GM18873 (cell line): Measurements from ENCODE around the gene CABP1.

Source experiments
- ATAC-seq: cut with Tn5 transposase; IDR thresholded peaks from one replicate; pipeline ENCODE4 v1.9.1; 2021; ENCODE audit warnings: mild to moderate bottlenecking, moderate library complexity, moderate number of reproducible peaks; ENCODE audit not compliant: unreplicated experiment, low FRiP score

CABP1 gene

DNA sequence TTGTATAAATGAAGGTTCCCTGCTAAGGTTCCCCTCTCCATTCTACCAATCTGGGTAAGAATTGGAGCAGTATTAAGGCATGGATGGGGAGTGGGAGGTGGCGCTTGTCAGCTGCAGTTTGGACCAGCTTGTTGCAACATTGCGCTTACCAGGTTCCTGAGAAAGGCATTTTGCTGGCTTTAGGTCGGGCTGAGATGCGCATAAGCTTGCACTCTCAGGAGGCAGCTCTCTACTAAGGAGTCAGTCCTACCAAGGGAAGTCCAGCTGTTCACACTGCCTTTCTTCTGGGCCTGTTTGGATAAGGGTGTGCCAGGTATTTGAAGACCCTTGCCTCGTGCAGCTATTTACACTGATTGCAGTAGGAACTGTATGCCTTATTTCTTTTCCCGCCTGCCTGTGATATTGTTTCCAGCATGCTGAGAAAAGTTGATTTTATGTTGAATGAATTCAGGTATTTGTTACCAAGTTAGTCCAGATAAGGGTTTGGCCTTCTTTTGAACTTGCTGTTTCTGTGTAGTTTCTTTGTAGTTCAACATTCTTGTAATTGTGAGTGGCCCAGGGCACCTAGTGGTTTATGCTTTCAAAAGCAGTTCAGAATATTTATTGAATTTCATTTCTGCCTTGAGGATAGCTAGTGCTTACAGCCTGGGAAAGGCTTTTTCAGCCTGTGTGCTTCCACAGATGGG is 49.1 kb downstream of the CABP1 start:
- ATAC-seq: no peak

- no peak for ATAC-seq
Measured at GRCh38 chr12:120690083-120690450, 49.6 kb downstream of the CABP1 start.

DNA sequence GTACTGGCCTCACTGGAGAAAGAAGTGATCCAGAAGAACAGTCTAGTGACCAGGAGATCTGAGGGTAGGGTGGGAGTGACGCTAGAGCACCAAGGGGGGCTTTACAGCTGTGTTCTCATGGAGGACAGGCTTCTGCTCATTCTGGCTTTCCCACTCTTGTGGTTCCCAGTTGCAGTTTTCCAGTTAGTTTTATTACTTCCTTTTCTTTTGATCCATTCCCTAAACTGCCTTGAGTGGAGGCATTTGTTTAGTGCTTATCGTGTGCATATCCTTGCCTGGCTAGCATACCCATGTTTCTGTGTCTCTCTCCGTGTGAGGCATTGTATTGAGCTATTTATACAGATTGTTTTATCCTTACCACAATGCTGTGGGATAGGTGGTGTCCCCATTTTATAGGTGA is 50.6 kb downstream of the CABP1 start:
- no peak for ATAC-seq

DNA sequence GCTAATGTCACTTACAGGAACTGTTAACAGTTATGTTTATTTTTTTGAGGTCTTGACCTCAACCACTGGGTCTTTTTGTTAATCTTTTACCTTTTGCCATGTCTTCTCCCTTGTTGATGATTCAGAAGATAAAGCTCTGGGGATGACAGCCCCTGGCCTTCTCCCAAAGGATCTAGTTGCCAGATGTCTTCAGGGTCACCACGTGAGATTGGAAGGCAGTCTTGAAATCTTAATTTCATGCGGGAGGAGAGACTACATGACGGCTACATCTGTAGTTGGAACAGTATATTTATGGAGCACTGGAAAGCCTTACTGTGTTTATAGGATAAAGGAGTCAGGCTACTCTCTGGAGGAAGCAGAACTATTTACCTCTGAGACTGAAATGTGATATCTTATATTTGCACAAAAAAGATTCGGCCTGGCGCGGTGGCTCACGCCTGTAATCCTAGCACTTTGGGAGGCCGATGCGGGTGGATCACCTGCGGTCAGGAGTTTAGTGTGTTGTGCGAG is 52.2 kb downstream of the CABP1 start:
- no peak for ATAC-seq

GRCh38 chr12:120693848-120694247 is 53.4 kb downstream of the CABP1 start:
- no peak for ATAC-seq

GRCh38 chr12:120696626-120697025 is 56.2 kb downstream of the CABP1 start:
- no peak for ATAC-seq

DNA sequence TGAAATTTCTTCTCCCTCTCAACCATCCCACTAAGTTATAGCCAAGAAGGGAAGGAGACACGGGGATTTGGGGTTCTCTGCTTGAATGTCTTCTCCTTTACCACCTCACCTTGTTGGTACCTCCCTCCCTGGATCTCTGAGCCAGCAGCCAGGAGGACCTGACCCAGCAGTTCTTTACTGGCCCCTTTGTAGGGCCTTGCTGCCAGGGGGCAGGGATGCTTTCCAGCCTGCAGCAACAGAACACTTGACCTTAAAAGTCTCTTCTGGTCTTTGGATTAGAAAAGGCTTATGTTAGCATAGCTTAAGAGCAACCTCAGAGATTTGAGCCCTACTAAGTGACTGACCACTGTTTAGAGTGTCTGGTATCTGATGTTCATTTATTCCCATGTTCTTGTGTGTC is 56.9 kb downstream of the CABP1 start:
- no peak for ATAC-seq

DNA sequence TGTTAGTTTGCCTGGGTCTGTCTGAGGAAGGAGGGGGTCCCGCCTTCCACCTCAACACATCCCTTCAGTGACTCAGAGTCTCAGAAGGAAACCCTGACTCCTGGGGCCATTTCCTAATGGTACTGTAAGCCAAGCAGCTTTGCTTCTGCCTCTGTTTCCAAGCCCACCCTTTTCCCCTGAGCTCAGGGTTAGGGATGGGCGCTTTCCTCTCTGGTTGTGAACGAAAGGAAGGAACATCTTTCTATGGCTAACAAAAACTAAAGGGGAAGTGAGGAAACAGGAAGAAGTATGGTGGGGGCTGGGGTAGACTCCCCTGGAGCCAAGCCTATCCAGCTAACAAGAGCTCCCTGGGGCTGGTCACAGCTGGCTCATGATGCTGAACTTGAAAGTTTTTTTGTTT is 58.2 kb downstream of the CABP1 start:
- ATAC-seq: no peak

GRCh38 chr12:120699553-120699952 is 59.1 kb downstream of the CABP1 start:
- no peak for ATAC-seq

GRCh38 chr12:120700886-120701285 is 60.5 kb downstream of the CABP1 start:
- ATAC-seq: no peak

- no peak for ATAC-seq
Measured at GRCh38 chr12:120702637-120703036, 62.2 kb downstream of the CABP1 start.

DNA sequence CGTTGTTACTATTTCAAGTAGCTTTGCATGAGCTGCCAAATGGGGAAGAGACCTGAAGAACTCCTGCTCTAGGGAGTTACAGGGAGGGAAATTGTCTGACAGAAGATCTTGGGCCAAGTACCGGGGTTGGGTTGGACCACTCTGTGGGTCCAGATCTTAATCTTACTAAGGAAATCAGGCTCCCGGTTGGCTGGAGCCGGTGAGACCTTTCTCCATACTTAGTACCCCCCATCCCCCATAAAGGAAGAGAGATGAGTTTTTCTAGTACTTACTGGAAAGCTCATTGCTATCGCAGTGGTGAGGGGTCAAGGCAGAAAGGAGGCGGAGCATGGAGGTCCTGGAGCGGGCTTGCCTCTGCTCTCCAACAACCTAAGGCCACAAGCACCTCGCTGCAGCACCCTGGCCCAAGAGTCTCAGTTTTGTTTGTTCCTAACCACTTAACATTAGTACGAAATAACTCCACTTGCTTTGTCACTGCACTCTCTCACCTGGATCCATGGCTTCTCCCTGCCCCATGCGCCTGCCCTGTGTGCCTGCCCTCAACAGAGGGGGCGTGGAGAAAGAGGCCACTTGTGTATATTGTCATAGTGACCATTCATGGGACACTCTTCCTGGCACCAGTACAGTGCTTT is 63.0 kb downstream of the CABP1 start:
- no peak for ATAC-seq

DNA sequence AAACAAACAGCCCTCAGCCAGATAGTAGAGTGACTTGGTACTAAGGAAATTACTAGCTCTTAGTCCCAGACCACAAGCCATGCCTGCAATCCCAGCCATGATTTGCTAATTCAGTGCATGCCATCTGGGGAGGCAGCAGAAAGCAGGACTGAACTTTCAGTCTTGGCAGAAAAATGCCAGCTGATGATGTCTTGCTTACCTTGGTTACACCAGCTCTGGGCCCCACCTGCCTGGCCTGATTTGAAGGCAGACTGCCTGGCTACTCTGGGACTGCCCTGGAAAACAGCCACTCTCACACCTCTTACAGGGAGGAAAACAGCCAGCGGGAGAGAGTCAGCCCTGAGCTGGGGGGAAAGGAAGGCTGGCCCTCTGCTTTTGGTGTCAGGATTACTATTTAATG is 65.2 kb downstream of the CABP1 start:
- ATAC-seq: no peak

DNA sequence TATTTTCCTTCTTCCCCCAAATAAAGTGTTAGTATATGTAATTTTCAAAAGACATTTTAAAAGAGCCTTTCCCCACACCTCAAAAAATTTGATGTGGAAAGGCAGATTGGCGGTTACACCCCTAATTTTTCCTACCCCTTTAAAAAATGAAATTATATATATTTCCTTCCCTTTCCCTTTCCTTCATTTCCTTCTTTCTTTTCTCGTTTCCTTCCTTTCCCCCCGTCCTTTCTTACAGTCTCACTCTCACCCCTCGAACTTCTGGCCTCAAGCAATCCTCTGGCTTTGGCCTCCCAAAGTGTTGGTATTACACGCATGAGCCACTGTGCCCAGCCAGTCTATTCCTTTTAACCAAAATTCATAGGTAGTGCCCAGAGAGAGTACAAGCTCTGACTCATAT is 65.6 kb downstream of the CABP1 start:
- no peak for ATAC-seq

- ATAC-seq: no peak
Measured at GRCh38 chr12:120708651-120709050, 68.2 kb downstream of the CABP1 start.

DNA sequence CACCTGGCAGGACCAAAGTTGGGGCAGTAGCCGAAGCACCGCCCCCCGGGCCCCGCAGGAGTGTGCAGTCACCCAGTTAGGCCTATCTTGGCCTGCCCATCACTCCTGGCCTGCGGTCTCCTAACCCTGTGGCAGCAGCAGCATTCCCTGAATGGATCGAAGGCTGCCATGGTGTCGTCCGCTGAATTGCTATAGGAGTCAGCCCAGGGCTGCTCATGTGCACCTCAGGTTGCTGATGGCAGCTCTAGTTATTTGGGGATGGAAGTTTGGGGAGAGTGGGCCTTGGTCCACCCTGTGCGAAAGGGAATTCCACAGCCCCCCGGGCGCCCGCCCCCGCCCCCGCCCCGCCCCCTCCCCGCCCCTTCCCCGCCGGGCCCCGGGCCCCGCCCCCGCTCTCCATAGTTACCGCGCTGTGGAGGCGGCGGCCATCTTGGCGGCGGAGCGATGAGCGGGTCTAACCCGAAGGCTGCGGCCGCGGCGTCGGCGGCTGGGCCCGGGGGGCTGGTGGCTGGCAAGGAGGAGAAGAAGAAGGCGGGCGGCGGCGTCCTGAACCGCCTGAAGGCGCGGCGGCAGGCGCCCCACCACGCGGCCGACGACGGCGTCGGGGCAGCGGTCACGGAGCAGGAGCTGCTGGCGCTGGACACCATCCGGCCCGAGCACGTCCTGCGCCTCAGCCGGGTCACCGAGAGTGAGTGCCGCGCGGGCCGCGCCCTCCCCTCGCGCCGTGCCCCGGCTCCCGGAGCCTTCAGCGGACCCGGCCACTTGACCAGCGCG is 69.8 kb downstream of the CABP1 start, which contains the start of gene UNC119B:
Gene UNC119B, plus strand, starts transcription at position 428 of the 774 bp plus-strand sequence. Its CDS starts 17 bp downstream, at position 445.
- no peak for ATAC-seq

DNA sequence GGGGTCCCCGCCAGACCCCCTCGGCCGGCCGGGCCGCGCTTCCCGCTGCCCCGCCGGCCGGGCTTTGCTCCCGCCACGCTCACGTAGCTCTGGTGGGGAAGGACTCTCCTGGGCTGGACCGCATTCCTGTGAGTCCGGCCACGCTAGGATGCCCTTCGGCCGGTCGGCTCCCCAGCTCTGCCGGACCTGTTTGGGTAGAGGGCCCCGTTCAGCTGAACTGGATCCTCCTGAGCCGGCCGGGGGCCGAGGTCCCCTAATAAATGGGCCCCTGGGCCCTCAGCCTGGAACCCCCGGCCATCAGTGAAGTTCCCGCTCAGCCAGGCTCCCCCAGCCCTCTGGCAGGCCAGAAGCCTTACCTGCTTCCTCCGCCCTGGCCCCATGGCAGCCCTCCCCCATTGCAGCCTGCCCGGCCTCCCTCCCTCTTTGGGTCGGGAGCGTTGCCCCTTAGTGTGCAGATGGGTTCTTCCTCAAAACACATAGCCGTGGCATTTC is 70.4 kb downstream of the CABP1 start:
- no peak for ATAC-seq

GRCh38 chr12:120711411-120711810 is 71.0 kb downstream of the CABP1 start:
- ATAC-seq: no peak

DNA sequence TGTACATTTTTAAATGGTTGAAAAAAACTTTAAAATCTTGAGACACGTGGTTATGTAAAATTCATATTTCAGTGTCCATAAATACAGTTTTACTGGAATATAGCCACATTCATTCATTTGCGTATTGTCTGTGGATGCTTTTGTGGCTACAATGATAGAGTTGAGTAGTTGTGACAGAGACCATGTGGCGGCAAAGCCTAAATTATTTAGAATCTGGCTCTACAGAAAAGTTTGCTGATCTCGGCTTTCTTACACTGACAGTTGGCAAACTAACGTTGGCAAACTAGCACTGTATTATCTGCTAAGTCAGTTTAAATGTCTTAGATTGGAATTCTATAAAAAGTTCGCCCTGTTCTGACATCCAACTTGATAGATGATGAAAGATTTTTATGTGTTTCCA is 72.2 kb downstream of the CABP1 start:
- no peak for ATAC-seq

DNA sequence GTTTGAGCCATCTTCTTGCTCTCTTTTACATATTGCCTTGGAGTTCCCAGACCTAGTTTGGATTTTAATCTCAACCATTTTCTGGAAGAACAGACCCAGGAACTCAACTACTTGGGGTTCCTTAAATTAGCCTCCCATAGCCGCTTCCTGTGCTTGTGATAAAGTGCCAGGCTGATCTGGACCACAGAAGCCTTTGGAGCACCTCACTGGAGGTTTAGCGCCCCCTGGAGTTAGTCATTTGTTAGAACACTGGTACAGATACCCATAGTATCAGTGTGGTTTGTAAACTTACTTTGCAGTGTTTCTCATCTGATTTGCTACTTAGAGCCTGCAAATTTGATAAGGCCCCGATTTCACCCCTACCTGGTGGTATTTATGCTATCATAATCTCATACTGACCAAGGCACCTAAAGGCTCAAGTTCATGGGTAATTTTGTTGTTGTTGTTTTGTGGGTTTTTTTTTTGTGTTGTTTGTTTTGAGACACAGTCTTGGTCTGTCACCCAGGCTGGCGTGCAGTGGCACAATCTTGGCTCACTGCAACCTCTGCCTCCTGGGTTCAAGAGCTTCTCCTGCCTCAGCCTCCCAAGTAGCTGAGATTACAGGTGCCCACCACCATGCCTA is 73.5 kb downstream of the CABP1 start:
- ATAC-seq: no peak
